CD4-positive, alpha-beta T cell treated with Interleukin-15 for 4 hours (primary cell): ENCODE data around the gene RPAP3.

ENCODE experiments used
- DNase-seq: peaks from one replicate; pipeline ENCODE4 v3.0.0-alpha.2; 2020; ENCODE audit warnings: low spot score

RPAP3 gene

GRCh38 chr12:47718531-47718930 lies 12.7 kb upstream of the RPAP3 start:
- no peak for DNase-seq

GRCh38 chr12:47717443-47718193 lies 11.8 kb upstream of the RPAP3 start:
- DNase-seq: peak; percentile 51

GRCh38 chr12:47717046-47717442 lies 11.2 kb upstream of the RPAP3 start:
- no peak for DNase-seq

- DNase-seq: no peak
Measured at GRCh38 chr12:47715877-47716548, 10.2 kb upstream of the RPAP3 start.

DNA sequence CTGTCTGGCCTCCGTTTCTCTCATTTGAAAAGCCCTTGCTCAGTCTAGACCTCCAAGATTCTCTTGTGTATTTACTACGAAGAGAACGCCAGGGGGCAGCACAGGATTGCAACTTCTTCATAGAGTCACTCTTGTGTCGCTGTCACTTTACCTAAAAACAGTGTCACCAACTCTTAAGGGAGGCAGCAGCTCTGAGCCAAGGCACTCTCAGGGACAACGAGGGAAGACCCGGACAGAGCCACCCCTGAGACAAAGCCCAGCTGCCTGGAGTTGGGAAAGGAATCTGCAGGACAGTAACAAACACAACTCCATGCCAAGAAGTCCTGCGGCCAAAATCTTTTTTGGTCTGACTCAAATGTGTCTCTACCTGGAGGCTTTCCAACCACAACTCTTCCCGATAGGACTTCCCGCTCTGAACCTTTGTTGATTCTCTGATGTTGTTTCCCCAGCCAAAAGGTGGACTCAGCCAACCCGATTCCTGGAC lies 9.6 kb upstream of the RPAP3 start:
- peak; percentile 82 for DNase-seq

DNA sequence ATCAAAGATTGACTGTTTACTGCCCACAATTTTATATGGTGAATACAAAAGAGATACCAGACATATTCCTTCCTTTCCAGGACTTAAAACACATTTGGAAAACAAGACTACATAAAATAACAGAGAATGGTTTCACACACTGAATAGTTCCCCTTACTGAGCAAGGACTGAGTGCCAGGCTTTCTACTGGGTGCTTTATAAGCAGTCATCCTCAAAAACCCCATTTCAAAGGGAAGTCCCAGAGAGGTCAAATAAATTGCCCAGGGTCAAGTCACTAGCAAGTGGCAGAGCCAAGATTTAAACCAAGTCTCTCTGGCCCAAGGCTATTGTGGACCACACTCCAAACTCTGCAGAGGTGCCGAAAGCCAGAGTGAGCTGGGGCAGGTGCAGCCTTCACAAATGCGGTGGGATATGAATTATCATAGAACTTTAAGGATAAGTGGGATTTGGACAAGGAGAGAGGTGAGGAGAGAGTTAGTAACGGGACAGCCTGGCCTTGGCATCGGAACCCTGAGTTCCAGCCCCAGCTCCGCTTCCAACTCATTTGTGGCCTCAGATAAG lies 9.1 kb upstream of the RPAP3 start:
- no peak for DNase-seq

- no peak for DNase-seq
Measured at GRCh38 chr12:47712171-47712570, 6.3 kb upstream of the RPAP3 start.

- DNase-seq: no peak
Measured at GRCh38 chr12:47711448-47711847, 5.6 kb upstream of the RPAP3 start.

DNA sequence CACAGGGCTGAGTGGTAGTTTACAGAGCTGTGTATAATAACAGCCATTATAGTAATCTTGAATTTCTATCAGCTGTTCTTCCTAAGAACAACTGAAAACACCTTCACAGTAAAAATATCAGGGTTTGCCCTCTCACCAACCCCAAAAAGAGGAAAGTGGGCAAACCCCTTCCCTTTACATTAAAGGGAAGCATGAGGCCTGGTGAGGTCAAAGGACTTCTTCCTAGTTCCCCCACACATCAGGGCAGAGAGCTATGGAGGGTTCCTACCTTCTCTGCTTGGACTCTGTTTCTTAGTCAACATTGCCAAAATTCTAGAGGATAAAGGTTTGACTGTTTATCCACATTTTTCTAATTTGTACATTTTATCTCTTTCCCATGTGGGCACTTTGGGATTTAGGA lies 4.4 kb upstream of the RPAP3 start:
- no peak for DNase-seq

- DNase-seq: no peak
Measured at GRCh38 chr12:47709671-47710070, 3.8 kb upstream of the RPAP3 start.

DNA sequence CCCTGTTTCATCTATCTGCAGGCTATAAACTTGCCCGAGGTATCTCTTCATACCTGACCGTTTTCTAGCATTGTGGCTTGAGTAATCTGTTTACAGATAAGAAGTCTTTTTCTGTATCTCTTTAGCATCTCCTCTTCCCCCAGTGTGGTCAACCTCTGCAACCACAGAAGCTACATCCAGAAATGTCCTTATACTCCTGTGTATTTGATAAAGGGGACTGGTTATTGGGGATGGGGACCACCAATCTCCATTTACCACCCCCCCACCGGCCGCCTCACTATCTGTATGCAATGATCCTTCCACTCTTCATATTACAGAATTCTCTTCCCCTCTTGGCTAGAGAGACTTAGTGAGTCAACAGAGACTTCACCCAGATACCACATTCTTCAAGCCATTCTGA lies 3.4 kb upstream of the RPAP3 start:
- no peak for DNase-seq

- DNase-seq: no peak
Measured at GRCh38 chr12:47707905-47708543, 2.2 kb upstream of the RPAP3 start.

DNA sequence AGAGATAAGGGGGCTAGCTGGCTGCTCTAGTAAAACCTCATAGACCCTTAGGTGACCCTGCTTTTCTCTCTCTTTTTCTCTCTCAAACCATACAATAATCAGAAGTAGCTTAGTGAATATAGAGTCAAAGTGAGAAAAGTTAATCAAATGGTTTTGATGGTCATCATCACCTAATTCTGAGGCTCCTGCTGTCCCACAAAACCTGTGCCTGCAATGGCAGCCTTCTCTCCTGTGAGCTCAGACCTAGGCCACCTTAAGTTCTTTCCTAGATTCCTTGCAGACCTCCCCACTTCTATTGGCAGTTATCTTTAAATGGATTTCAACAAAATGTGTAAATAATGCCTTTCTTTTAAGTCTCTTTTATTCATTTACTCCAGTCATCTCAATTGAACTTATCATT lies 1.5 kb upstream of the RPAP3 start:
- no peak for DNase-seq

DNA sequence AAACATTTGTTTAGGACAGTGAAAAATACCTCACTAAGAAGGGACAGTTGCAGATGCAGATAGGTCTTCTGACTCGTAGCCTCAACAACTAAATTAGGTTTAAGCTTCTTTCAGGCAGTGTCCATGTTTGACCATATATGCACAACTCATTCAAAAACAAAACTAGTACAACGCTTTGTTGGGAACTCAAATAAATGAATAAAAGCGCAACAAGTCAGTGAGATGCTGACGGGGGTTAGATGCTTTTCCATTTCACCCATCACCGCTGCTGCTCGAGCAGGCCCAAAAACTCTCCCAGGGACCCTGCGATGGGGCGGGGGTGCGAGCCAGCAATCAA lies 633 bp downstream of the RPAP3 start:
- no peak for DNase-seq

- DNase-seq: no peak
Measured at GRCh38 chr12:47704719-47705118, 1.1 kb downstream of the RPAP3 start.

DNA sequence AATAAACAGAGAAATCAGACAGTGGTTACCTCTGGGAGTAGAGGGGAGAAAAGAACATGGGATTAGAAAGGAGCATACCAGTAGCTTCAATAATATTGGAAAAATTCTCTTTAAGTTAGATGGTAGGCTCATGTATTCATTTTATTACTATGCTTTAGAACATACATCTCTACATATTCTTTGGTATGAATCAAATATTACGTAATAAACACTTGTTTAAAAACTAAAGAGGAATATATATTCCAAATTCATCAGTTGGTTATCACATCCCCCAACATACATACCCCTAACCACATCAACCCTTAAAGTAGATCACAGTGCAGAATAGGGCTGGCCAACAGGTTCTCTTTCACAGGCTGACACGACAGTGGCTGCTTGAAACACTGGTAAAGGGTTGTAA lies 5.6 kb downstream of the RPAP3 start:
- DNase-seq: no peak

- no peak for DNase-seq
Measured at GRCh38 chr12:47698631-47699030, 7.2 kb downstream of the RPAP3 start.

- no peak for DNase-seq
Measured at GRCh38 chr12:47698055-47698454, 7.8 kb downstream of the RPAP3 start.

DNA sequence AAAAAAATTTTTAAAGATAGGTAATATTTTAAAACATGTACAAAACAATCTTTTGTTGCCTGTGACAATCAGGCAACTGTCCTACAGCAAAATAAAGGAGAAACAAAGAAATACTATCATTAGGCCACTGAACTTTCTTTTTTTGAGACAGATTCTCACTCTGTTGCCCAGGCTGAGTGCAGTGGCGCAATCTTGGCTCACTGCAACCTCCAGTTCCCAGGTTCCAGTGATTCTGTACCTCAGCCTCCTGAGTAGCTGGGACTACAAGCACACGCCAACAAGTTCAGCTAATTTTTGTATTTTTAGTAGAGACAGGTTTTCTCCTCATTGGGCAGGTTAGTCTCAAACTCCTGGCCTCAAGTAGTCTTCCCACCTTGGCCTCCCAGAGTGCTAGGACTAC lies 16.6 kb downstream of the RPAP3 start:
- no peak for DNase-seq

- no peak for DNase-seq
Measured at GRCh38 chr12:47687636-47688035, 18.2 kb downstream of the RPAP3 start.

DNA sequence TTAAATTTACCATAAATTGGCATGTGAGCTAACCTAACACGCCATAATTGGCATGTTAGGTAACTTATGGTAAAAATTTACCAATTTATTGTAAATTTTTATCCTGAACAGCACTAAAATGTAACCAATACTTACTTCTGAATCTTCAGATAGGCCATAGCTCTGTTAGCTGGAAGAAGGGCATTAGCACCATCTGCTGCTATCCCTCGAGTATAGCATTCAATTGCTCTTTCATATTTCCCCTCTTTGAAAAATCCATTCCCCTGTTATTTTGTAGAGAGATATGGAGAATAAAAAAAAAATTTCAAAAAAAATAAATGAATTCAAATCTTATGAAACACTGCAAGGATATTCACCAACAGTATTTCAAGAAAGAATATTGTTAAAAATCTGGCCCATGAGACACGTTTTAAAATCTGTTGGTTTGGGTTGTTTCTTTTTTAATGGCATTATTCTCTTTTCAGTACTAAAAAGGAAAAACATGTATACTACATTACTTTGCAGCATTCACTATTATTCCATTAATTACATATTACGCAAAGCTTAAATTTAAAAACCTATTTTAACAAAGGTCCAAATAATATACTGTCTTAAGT lies 19.1 kb downstream of the RPAP3 start:
- DNase-seq: peak; percentile 18

- DNase-seq: no peak
Measured at GRCh38 chr12:47679785-47680184, 26.0 kb downstream of the RPAP3 start.

DNA sequence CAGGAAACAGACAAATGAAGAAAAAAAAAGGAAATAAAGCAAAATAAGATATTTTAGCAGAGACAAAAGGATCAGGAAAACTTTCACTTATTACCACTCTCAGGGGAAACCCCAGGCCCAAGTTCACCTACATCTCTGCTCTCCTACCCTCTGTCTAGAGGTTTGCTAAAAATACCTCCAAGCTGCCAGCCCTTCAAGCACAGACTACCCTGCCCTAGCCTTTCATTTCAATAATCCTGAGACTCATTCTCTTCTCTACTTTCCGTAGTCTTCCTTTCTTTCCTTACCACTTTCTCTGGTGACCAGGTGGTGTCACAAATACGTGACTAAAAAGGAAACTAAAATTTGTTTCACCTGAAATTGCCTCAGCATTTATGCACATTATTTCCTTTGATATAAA lies 33.8 kb downstream of the RPAP3 start:
- DNase-seq: no peak
